HepG2 (cell line): ENCODE data around the gene ECD. TPM values are rescaled to one million over a fixed set of nuclear protein-coding genes. Genes with fewer than 3 reads are reported as not detected.

Source experiments
- AHR ChIP-seq: IDR thresholded peaks from 2 replicates; pipeline ENCODE4 v1.6.1; 2018; ENCODE audit warnings: missing genetic modification reagents, missing compliant biosample characterization
- ATF1 ChIP-seq: IDR thresholded peaks from 2 replicates; pipeline ENCODE4 v1.6.1; 2016; ENCODE audit warnings: mild to moderate bottlenecking, control low read depth
- ATF3 ChIP-seq: sonication (generic); formaldehyde crosslinking; IDR thresholded peaks from 2 replicates; pipeline ENCODE4 v1.4.0; 2020; ENCODE audit warnings: missing genetic modification reagents
- CENPBD1 ChIP-seq: sonication (generic); formaldehyde crosslinking; IDR thresholded peaks from 2 replicates; pipeline ENCODE4 v1.8.0; 2022; ENCODE audit warnings: missing genetic modification reagents, low read depth, mild to moderate bottlenecking, borderline replicate concordance
- GTF2F1 ChIP-seq: fragments of 150-350 bp; IDR thresholded peaks from 2 replicates; pipeline ENCODE4 v1.6.1; 2014; ENCODE audit warnings: low read length
- HINFP ChIP-seq: sonication (generic); formaldehyde crosslinking; IDR thresholded peaks from 2 replicates; pipeline ENCODE4 v1.4.0; 2020; ENCODE audit warnings: low read depth, mild to moderate bottlenecking, missing genetic modification reagents
- IKZF1 ChIP-seq: fragments of 450-650 bp; IDR thresholded peaks from 2 replicates; pipeline ENCODE4 v1.7.1; 2016
- MTF2 ChIP-seq: sonication (generic); formaldehyde crosslinking; IDR thresholded peaks from 2 replicates; pipeline ENCODE4 v1.5.0; 2020; ENCODE audit warnings: missing genetic modification reagents, borderline replicate concordance
- MXI1 ChIP-seq: IDR thresholded peaks from 3 replicates; pipeline ENCODE4 v1.6.1; 2012; ENCODE audit warnings: low read depth, low read length, inconsistent platforms, borderline replicate concordance
- REST ChIP-seq, 2 experiments: IDR thresholded peaks; 2 replicates each; pipeline ENCODE4 v1.6.1; 2011 to 2012; ENCODE audit warnings: low read length in 2 of 2, borderline replicate concordance in 1 of 2, low read depth in 1 of 2, mild to moderate bottlenecking in 1 of 2, moderate library complexity in 1 of 2
- SIX4 ChIP-seq: sonication (generic); formaldehyde crosslinking; IDR thresholded peaks from 2 replicates; pipeline ENCODE4 v1.4.0; 2020; ENCODE audit warnings: missing genetic modification reagents
- THAP7 ChIP-seq: sonication (generic); formaldehyde crosslinking; IDR thresholded peaks from 2 replicates; pipeline ENCODE4 v1.8.1; 2023; ENCODE audit warnings: mild to moderate bottlenecking, missing genetic modification reagents
- UBTF ChIP-seq: sonication (generic); formaldehyde crosslinking; IDR thresholded peaks from 2 replicates; pipeline ENCODE4 v1.4.0; 2020; ENCODE audit warnings: mild to moderate bottlenecking, missing genetic modification reagents
- XBP1 ChIP-seq: sonication (generic); formaldehyde crosslinking; IDR thresholded peaks from 2 replicates; pipeline ENCODE4 v1.5.0; 2020; ENCODE audit warnings: missing genetic modification reagents
- ZMYM4 ChIP-seq: sonication (generic); formaldehyde crosslinking; IDR thresholded peaks from 2 replicates; pipeline ENCODE4 v1.8.1; 2023; ENCODE audit warnings: mild to moderate bottlenecking, missing genetic modification reagents
- ZNF34 ChIP-seq: sonication (generic); formaldehyde crosslinking; IDR thresholded peaks from 2 replicates; pipeline ENCODE4 v1.4.0; 2020; ENCODE audit warnings: mild to moderate bottlenecking, missing genetic modification reagents, borderline replicate concordance
- ZNF639 ChIP-seq: conservative IDR thresholded peaks from 2 replicates; pipeline ENCODE4 v1.6.1; 2018; ENCODE audit warnings: missing genetic modification reagents
- ZNF737 ChIP-seq: sonication (generic); formaldehyde crosslinking; IDR thresholded peaks from 2 replicates; pipeline ENCODE4 v1.5.0; 2020; ENCODE audit warnings: missing genetic modification reagents, mild to moderate bottlenecking, borderline replicate concordance
- ZNF768 ChIP-seq: sonication (generic); formaldehyde crosslinking; IDR thresholded peaks from 2 replicates; pipeline ENCODE4 v1.4.0; 2020; ENCODE audit warnings: missing genetic modification reagents
- polyA plus RNA-seq, 8 experiments: library from polyadenylated mRNA; depleted of rRNA in 3 of 8; stranded (reverse) in 7 of 8; unstranded in 1 of 8; fragments of >200 nt; fragmentation: Illumina TruSeq in 4 of 8; extraction: Trizol in 4 of 8; gene quantifications; 2 replicates each; pipeline versions ENCODE4 v1.2.1 to v1.2.3, GENCODE V29; 2011 to 2016; ENCODE audit warnings: low read depth in 4 of 8, missing spikeins in 1 of 8, mixed read lengths in 1 of 8; ENCODE audit not compliant: insufficient read depth in 1 of 8
- total RNA-seq, 5 experiments: library from RNA; depleted of rRNA; stranded (reverse); fragments of >200 nt; fragmentation: Illumina TruSeq; extraction: Trizol; gene quantifications; 2 replicates each; pipeline ENCODE4 v1.2.3, GENCODE V29; 2016; ENCODE audit warnings: low read depth in 1 of 5

ECD gene
- total and polyA plus RNA-seq, 2 of the 13 experiments (the other 11 are each of a cell fraction or from before 2014, with no cell fraction given) = 21.5 to 27.6 TPM

GRCh38 chr10:73167783-73168464 lies at the start of gene ECD, which contains the start of gene FAM149B1 (continued):
- TF ChIP-seq HINFP (CRISPR knock-in tag) (no peak; the same call in 1 of the 2 replicates), SIX4 (CRISPR knock-in tag) (no peak; the same call in 1 of the 2 replicates), ZNF639 (CRISPR knock-in tag) (peak; percentile 93), ATF3 (0 out of 2 replicates have a peak, but pooled peaks have one; percentile 12), CENPBD1 (no peak), MTF2 (CRISPR knock-in tag) (no peak), AHR (CRISPR knock-in tag) (peak; percentile 72; the same call in 1 of the 2 replicates), ZNF768 (peak; percentile 51; the same call in 1 of the 2 replicates), UBTF (CRISPR knock-in tag) (peak; percentile 80), REST (IDR thresholded peaks at IDR 0.05; ENCODE audit: borderline replicate concordance in 1 of 2, low read depth in 1 of 2, low read length in 2 of 2) (no peak), XBP1 (CRISPR knock-in tag) (no peak), ZNF34 (CRISPR knock-in tag) (no peak), MXI1 (peak; percentile 73; the same call in 1 of the 3 replicates), ZNF737 (CRISPR knock-in tag) (no peak), IKZF1 (no peak), ZMYM4 (CRISPR knock-in tag) (peak; percentile 98), THAP7 (CRISPR knock-in tag) (peak; percentile 98), GTF2F1 (no peak), ATF1 (CRISPR knock-in tag) (peak; percentile 100)
